Pancreas (tissue), 10 donors: ENCODE results near the gene BRICD5. TPM values are rescaled to one million over a fixed set of nuclear protein-coding genes. Genes with fewer than 3 reads are reported as not detected.

ENCODE experiments used
- ATAC-seq, 4 donors: fragments of 200-7000 bp; cut with Tn5 transposase; one replicate each; pipeline versions ENCODE4 v1.8.0 to v1.9.1; 2020; ENCODE audit warnings: mild to moderate bottlenecking in 4 of 4, moderate library complexity in 4 of 4
- DNase-seq, 6 donors: peaks; one replicate each; pipeline ENCODE4 v3.0.0-alpha.2; 2020
- FAIRE-seq: peaks from 2 replicates; lab custom pipeline; 2012; peaks lifted over from hg19 to GRCh38; lab: Jason Lieb, UNC
- H3K27ac ChIP-seq, 4 donors: fragments of 200-600 bp; sonication (generic); 1 replicate in 3 of 4; 2 replicates in 1 of 4; pipeline versions ENCODE4 v1.5.0 to v1.8.0; 2020
- H3K27me3 ChIP-seq, 4 donors: fragments of 200-600 bp; one replicate each; pipeline ENCODE4 v1.8.0; 2021
- H3K36me3 ChIP-seq, 3 donors: fragments of 200-600 bp; sonication (generic) in 1 of 3; one replicate each; pipeline versions ENCODE4 v1.5.0 to v1.8.0; 2020 to 2021
- H3K4me1 ChIP-seq, 3 donors: fragments of 200-600 bp; one replicate each; pipeline ENCODE4 v1.8.0; 2021
- H3K4me3 ChIP-seq, 4 donors: fragments of 200-600 bp; sonication (generic) in 2 of 4; one replicate each; pipeline versions ENCODE4 v1.5.0 to v1.8.0; 2020 to 2021
- H3K9me3 ChIP-seq, 4 donors: fragments of 200-600 bp; one replicate each; pipeline ENCODE4 v1.8.0; 2021
- WGBS, 2 donors: extraction: QIAGEN DNeasy Blood & Tissue Kit; methylation state at CpG; one replicate each; pipeline ENCODE4 v1.1.7; 2013; 5-methylcytosine and 5-hydroxymethylcytosine counted together
- intact Hi-C, 3 donors: fragments of 100-400 bp; cut with DNase I; formaldehyde crosslinking; loops; one replicate each; pipeline versions ENCODE4 v1.11.1 to v1.14.2; 2022
- polyA plus RNA-seq, 2 donors: library from polyadenylated mRNA; stranded (reverse); fragments of 200-250 nt; gene quantifications; one replicate each; pipeline ENCODE4 v1.2.3, GENCODE V29; 2013
- total RNA-seq, 6 donors: library from RNA; stranded (reverse); fragmentation: NEBNext Ultra II Directional in 4 of 6; extraction: Animal tissue kit (Norgen Biotek cat#: 25700) in 4 of 6; gene quantifications; one replicate each; pipeline versions ENCODE4 v1.2.1 to v1.2.4, GENCODE V29; 2021 to 2023
- TF ChIP-seq, protein P1 (sequence below), 4 donors: fragments of 200-600 bp; sonication (generic) in 3 of 4; IDR thresholded peaks; one replicate each; pipeline versions ENCODE4 v1.5.0 to v1.8.0; 2021; ENCODE audit warnings: antibody characterized with exemption in 4 of 4
- donor health status: healthy with polysubstance abuse.
- donor health status: DM: no; HTN: no; CAD: no; lungs with moderate emphysema.
- donor health status: DM: no; HTN: no; CAD: no.
- donor health status: control.
- donor health status: control.
- donor health status: Bipolar disorder and iron deficiency.
- donor health status: DM: yes; HTN: yes; CAD: no.
- donor health status: DM: no; HTN: no; CAD: no.
- donor health status: DM: no; HTN: no; CAD: no.
- donor health status: DM: yes; HTN: yes; CAD: no.

Gene BRICD5
- total and polyA plus RNA-seq, 8 donors = 1.0 to 24.5 (median 2.1) TPM

DNA sequence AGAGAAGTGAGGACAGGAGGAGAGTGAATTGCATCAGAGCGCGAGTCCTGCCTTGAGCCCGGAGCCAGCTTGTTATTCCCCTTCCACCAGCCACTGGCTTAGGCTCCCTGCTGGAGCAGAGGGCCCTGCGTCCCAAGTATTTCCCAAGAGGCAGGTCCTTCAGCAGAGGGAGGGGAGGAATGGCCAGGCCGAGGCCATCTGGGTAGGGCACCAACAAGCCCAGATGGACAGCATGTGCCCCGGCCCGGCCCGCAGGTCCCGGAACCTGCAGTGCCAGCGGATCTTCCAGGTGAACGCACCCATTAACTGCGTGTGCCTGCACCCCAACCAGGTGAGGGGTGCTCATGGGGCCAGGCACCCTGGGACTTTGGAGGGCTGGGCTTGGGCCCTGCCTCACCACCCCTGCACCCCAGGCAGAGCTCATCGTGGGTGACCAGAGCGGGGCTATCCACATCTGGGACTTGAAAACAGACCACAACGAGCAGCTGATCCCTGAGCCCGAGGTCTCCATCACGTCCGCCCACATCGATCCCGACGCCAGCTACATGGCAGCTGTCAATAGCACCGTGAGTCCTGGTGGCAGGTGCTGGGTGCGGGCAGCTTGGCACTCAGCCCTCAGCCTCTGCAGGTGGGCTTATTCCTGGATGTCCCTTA is 3.8 kb downstream of the BRICD5 start:
- H3K27ac ChIP-seq = no peak overlapping the region

GRCh38 chr16:2206420-2206779 is 4.3 kb downstream of the BRICD5 start:
- no peak for FAIRE-seq
- H3K4me3 ChIP-seq = peak overlapping the region in 3 of 4 donors; percentile 83 to 93 (median 87)
- WGBS, 2 donors = 69 to 77% methylated on average over 18 of the region's 18 CpGs

More for the DNA sequence above, 3.8 kb downstream of the BRICD5 start:
- no peaks in the 10 kb centered on the region for H3K27me3 ChIP-seq
- H3K36me3 ChIP-seq = peaks cover 0 to 23% (median 5%) of the 10 kb centered on the region in 3 donors
- no peak for ATAC-seq
- H3K4me1 ChIP-seq = peaks cover 0 to 8% (median 0%) of the 10 kb centered on the region in 3 donors
- TF ChIP-seq, protein P1, sequence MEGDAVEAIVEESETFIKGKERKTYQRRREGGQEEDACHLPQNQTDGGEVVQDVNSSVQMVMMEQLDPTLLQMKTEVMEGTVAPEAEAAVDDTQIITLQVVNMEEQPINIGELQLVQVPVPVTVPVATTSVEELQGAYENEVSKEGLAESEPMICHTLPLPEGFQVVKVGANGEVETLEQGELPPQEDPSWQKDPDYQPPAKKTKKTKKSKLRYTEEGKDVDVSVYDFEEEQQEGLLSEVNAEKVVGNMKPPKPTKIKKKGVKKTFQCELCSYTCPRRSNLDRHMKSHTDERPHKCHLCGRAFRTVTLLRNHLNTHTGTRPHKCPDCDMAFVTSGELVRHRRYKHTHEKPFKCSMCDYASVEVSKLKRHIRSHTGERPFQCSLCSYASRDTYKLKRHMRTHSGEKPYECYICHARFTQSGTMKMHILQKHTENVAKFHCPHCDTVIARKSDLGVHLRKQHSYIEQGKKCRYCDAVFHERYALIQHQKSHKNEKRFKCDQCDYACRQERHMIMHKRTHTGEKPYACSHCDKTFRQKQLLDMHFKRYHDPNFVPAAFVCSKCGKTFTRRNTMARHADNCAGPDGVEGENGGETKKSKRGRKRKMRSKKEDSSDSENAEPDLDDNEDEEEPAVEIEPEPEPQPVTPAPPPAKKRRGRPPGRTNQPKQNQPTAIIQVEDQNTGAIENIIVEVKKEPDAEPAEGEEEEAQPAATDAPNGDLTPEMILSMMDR (IDR thresholded peaks at IDR 0.05) = no peak
- H3K9me3 ChIP-seq = no peaks in the 10 kb centered on the region
- intact Hi-C loops = no loop called here
- 89 to 90% methylated on average over 23 of the region's 23 CpGs for WGBS, 2 donors
- FAIRE-seq = no peak
- peak in 2 of 6 donors; percentile 50 to 82 for DNase-seq
- no peak overlapping the region for H3K4me3 ChIP-seq

GRCh38 chr16:2205967-2206313 is 4.7 kb downstream of the BRICD5 start:
- Histone ChIP-seq H3K4me1 (peaks cover 0 to 8% (median 0%) of the 10 kb centered on the region in 3 donors), H3K36me3 (peaks cover 0 to 23% (median 5%) of the 10 kb centered on the region in 3 donors), H3K27me3 (no peaks in the 10 kb centered on the region), H3K9me3 (no peaks in the 10 kb centered on the region), H3K4me3 (peak overlapping the region; percentile 65 to 93 (median 85)), H3K27ac (peak overlapping the region; percentile 90 to 95 (median 94))
- no peak for FAIRE-seq
- peak; percentile 5 to 16 (median 11) for ATAC-seq
- TF ChIP-seq, protein P1 (IDR thresholded peaks at IDR 0.05) = no peak
- WGBS, 2 donors = 6 to 8% methylated on average over 16 of the region's 16 CpGs
- intact Hi-C loops = no loop called here
- DNase-seq = peak in 3 of 6 donors; percentile 49 to 87 (median 67)

More at GRCh38 chr16:2206420-2206779, 4.3 kb downstream of the BRICD5 start:
- DNase-seq = peak in 1 of 6 donors; percentile 69
- TF ChIP-seq, protein P1 (IDR thresholded peaks at IDR 0.05) = no peak
- Histone ChIP-seq H3K9me3 (no peaks in the 10 kb centered on the region), H3K27me3 (no peaks in the 10 kb centered on the region), H3K36me3 (peaks cover 0 to 23% (median 5%) of the 10 kb centered on the region in 3 donors), H3K4me1 (peaks cover 0 to 8% (median 0%) of the 10 kb centered on the region in 3 donors), H3K27ac (no peak overlapping the region)
- intact Hi-C loops = no loop called here
- ATAC-seq = no peak

DNA sequence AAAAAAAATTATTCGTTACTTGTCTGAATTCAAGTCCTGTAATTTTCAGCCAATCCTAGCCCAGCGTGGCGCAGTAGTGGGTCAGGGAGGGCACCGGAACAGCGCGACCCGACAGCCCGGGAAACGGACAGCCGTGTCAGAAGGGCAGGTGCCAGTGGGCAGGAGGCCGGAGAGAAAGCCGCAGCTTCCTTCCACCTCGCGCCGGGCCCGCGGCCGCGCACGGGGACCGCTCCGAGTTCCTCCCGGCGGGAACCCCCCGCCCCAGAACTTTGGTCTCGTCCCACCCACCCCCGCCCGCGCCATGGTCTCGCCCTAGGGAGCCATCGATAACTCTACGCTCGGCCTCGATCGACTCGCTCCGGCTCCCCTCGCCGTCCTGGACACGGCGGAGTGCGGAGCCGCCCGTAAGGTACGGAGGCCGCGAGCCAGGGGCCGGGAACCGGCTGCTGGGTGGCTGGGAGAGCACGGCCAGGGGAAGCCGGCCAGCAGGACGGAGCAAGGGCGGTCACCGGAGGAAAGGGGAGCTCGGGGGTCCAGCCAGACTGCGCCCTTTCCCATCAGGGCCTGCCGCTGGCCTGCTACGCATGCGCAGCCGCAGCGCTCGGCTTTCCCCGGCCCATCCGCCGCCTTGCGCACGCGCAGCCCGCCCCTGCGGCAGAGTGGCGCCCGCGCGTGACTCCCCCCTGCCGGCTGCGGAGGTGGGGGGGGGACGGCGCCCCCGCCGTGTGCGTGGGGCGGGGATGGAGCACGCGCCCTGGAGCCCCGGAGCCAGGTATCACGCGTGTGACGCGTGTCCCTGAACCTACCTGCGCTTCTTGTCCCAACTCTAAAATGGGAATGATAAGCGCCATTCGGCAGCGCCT is 5.3 kb downstream of the BRICD5 start, which contains the start of gene MLST8:
Gene MLST8 (plus strand): TSS at position 351 of the 863 bp plus-strand sequence. CDS start 632 bp downstream, outside the sequence.
- FAIRE-seq (no peak), ATAC-seq (peak; percentile 91 to 96 (median 94)), DNase-seq (peak; percentile 81 to 95 (median 88))
- WGBS, 2 donors = 0 to 1% methylated on average over 63 to 93 of the region's 93 CpGs
- peak within 1 kb of the TSS; percentile 65 to 93 (median 85) for H3K4me3 ChIP-seq
- TF ChIP-seq, protein P1 (IDR thresholded peaks at IDR 0.05) = no peak
- H3K4me1 ChIP-seq = peaks cover 0 to 8% (median 0%) of the 10 kb centered on the region in 3 donors
- no peaks in the 10 kb centered on the region for H3K27me3 ChIP-seq
- no peaks in the 10 kb centered on the region for H3K9me3 ChIP-seq
- intact Hi-C loops = no loop called here
- peaks cover 0 to 23% (median 5%) of the 10 kb centered on the region in 3 donors for H3K36me3 ChIP-seq
- H3K27ac ChIP-seq = peak within 1 kb of the TSS; percentile 90 to 95 (median 94)
